Gastrocnemius medialis (tissue), 4 donors: Measurements from ENCODE around the gene PLEKHH2.

ENCODE experiments used
- CTCF ChIP-seq, 5 experiments: fragments of 450-650 bp in 3 of 5; fragments of 200-600 bp in 2 of 5; sonication (generic) in 2 of 5; IDR thresholded peaks in 4 of 5; conservative IDR thresholded peaks in 1 of 5; 1 replicate in 4 of 5; 2 replicates in 1 of 5; pipeline ENCODE4 v1.5.1; 2016 to 2019; ENCODE audit warnings: antibody characterized with exemption in 5 of 5, mild to moderate bottlenecking in 3 of 5, moderate library complexity in 3 of 5
- POLR2A ChIP-seq, 2 donors: fragments of 450-650 bp; IDR thresholded peaks; one replicate each; pipeline ENCODE4 v1.6.1; 2017; ENCODE audit warnings: antibody characterized with exemption in 2 of 2, mild to moderate bottlenecking in 2 of 2, moderate library complexity in 2 of 2

GRCh38 chr2:43748333-43748732 is 111.3 kb downstream of the PLEKHH2 start:
- TF ChIP-seq CTCF (IDR thresholded peaks at IDR 0.05 in 4 of 5, conservative IDR thresholded peaks at IDR 0.05 in 1 of 5): no peak
- no peak for TF ChIP-seq POLR2A (IDR thresholded peaks at IDR 0.05)
